Activated CD4-positive, alpha-beta T cell treated with anti-CD3 and anti-CD28 coated beads, Interleukin-2, amount 50 U/mL, for 48 hours (primary cell): ENCODE data around the gene AAGAB.

Source experiments
- DNase-seq, 2 experiments: peaks; one replicate each; pipeline ENCODE4 v3.0.0-alpha.2; 2020

Gene AAGAB

GRCh38 chr15:67207555-67208207, 46.8 kb downstream of the AAGAB start:
- DNase-seq, result no peak

- no peak for DNase-seq
Measured at GRCh38 chr15:67202991-67203390, 51.5 kb downstream of the AAGAB start.

DNA sequence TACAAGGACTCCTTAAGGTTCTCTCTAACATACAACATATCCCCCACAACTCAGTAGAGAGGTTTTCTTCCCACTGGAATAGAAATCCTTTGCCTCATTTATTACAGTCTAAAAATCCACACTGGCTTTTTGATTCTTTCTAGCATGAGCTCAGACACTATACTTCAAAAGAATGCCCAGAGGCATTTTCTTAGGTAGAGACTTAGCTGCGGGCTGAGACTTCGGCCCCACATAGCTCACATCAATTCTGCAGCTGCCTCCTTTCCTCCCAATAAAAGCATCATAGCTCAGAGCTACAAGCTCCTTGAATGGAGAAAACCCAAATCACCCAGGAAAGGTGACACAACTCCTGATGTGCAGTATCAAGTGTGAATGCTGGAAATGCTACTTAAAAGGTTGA, 52.4 kb downstream of the AAGAB start:
- DNase-seq, result no peak

DNA sequence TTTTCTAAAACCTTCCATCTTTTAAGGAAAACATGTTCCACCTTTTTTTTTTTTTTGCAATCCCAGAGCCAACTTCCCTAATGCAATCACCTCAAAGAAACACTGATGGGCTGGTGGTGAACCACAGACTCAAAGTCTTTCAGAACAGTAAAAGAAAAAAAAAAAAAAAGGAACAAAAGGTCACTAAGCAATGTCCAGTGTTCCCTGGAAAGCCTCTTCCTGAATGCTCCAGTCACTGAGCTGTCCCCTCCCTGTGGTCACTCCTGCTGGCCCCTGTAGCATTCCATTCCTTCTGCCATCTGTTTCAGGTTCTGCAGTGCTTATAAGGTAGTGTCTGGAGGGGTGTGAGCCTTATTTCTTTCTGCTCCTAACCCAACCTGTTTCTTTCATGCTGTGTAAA, 53.3 kb downstream of the AAGAB start:
- no peak for DNase-seq

- no peak for DNase-seq
Measured at GRCh38 chr15:67199881-67200763, 54.3 kb downstream of the AAGAB start.

DNA sequence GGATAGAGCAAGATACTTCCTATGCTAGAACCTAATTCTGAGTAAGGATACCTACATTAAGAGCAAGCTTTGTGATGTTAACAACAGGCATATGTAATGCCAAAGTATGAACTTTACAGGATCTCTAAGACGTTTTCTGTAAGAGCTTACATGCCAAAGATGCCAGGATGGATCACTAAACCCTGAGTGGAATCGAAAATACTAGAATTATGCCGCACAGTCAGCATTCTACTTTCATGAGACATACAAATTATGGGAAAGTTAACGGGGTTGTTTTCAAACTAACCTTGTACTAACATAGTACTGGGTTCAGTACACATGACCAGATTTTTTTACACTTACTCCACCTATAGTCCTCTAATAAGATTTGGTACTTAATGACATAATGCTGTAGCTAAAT, 55.1 kb downstream of the AAGAB start:
- DNase-seq, result no peak

DNA sequence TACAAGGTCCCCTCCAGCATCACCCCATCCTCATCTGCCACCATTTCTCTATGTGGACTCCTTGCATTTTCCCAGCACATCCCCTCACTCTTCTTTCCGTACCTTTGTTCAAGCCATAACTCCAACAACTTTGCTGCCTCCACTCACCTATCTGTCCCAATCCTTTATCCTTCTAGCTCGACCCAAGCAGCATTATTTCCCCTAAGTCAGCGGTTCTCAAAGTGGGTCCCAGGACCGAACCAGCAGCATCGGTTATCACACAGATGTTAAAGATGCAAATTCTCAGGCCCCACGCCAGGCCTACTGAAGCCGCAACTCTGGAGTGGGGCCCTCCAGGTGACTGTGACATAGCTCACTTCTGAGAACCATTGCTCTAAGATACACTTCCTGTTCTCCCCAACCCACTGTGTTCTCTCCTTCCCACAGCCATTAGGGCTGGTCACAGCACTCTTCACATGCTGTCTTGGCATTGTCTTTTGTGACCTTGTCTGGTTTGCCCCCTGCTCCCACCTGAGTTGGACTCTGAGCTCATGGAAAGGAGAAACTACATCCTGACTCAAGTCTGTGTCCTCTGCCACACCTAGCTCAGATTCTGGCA, 56.2 kb downstream of the AAGAB start:
- DNase-seq, result no peak

DNA sequence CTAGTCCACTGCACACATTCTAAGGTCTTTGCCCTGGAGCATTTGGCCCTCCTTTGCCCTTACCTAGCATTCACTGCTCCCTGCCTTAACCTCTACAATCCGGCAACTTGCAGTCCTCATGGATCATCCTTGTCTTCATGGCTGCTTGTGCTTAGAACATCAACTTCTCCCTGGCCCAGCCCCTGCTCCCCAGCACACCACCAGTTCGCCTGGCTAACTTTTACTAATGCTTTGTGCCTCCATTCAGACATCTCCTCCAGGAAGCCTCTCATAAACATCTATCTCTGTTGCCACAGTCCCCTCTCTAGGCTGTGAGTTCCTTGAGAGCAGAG, 57.1 kb downstream of the AAGAB start:
- no peak for DNase-seq

DNA sequence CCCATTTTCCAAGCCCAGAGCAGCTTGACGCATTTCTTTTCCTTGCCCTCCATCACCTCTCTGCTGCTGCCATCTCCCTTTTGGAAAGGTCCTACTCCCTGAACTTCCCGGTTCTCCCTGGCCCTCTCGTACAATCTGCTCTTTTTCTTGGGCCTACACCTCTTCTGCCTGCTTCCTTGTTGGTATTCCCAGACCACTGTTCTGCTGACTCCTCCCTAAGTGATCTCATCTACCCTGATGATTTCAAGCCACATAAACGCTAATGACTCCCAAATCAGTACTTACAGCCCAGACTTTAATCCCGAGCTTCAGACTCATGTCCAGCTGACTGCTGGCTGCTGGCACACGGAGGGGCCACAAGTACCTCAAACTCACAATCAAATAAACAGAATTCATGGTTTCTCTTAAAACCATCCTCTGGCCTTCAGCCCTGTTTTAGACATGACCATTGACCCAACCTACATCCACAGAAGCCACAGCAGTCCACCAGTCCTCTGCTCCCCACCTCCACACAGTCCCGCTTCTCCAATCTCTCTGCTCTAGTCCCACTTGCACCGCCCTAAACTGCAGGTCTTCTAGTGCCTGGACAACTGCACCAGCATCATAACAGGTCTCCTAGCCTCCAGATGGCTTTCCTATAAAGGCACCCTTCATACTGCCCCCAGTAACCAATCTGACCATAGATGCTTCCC, 57.6 kb downstream of the AAGAB start:
- DNase-seq, result no peak

DNA sequence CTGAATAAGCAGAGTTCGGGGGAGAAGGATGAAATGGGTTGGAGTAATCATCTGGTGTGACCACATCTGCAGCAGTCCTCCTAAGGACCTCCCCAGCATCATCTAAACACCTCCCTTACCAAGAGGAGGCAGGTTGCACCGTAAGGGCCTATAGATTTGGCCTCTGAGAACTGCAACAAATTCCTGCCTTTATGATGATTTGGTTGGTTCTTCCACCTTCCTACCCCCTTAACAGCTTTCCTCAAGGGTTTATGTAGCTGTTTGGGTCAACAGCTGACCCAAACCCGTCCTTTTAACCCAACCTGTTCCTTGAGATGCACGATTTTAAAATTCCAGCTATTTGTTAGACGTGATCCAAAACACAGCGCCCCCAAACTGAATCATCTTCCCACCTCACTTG, 58.2 kb downstream of the AAGAB start:
- DNase-seq, result no peak

DNA sequence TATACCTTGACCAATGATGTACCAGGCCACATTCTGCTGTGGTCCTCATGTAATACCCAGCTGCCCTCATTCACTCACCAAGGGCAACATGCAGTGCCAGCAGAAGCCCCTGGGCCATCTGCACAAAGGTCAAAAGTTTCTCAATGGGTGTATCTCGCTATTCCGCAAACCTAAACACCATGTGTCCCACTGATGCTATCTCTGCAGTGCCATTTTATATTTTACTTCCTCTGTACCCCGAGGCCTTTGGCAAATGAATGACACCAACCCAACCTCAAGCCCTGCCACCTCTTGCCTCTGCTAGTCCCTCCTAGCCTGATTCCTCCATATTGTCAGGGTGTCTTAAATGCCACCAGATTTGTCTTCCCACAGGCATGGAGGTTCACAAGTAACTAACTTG, 59.2 kb downstream of the AAGAB start:
- no peak for DNase-seq

DNA sequence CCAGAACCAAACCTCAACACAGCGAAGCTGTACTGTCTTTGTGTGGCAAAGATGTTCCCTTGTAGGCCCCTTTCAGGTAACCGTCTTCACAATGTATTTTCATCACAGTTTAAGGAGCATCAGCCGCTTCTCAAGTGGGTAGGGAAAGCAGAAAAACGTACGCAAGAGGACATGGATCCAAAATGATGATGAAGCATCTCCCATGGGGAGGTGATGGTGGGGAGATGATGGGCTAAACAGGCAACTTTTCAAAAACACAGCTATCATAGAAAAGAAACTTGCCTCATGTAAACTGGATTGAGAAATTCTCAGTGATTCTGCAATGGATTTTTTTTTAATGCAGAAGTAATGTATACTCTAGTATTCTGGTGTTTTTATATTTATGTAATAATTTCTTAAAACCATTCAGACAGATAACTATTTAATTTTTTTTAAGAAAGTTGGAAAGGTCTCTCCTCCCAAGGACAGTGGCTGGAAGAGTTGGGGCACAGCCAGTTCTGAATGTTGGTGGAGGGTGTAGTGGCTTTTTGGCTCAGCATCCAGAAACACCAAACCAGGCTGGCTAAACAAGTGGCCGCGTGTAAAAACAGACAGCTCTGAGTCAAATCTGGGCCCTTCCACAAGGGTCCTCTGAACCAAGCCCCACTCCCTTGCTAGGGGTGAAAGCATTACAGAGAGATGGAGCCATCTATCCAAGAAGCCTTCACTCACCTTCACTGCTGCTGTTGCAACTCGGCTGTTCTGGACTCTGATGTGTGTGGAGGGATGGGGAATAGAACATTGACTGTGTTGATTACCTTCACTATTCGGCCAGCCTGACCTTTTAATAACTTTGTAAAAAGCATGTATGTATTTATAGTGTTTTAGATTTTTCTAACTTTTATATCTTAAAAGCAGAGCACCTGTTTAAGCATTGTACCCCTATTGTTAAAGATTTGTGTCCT, 60.0 kb downstream of the AAGAB start:
- no peak for DNase-seq

DNA sequence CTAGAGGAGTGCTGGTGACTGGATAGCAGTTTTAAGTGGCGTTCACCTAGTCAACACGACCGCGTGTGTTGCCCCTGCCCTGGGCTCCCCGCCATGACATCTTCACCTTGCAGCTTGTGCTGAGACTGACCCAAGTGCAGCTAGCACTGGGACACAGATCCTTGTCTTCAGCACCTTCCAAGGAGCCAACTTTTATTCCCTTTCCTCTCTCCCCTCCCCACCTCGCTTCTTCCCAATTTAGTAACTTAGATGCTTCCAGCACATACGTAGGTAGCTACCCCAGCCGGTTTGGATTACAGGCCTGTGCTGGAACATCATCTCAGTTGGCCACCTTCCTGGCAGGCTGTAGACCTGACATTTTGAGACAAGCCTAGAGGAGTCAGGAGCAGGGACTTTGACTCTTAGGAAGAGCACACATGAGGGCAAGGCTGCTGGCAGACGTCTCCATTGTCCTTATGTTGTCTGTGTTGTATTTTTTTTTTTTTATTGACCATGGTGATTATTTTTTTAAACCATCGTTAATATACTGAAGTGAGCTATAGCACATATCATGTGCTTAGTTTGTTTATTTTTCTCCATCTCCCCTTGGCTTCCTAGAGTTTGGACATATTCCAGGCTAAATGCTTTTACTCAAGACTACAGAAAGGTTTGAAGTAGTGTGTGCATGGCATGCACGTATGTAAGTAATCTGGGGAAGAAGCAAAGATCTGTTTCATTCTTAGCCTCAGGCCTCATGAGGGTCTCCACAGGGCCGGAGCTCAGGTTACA, 61.1 kb downstream of the AAGAB start:
- no peak for DNase-seq

DNA sequence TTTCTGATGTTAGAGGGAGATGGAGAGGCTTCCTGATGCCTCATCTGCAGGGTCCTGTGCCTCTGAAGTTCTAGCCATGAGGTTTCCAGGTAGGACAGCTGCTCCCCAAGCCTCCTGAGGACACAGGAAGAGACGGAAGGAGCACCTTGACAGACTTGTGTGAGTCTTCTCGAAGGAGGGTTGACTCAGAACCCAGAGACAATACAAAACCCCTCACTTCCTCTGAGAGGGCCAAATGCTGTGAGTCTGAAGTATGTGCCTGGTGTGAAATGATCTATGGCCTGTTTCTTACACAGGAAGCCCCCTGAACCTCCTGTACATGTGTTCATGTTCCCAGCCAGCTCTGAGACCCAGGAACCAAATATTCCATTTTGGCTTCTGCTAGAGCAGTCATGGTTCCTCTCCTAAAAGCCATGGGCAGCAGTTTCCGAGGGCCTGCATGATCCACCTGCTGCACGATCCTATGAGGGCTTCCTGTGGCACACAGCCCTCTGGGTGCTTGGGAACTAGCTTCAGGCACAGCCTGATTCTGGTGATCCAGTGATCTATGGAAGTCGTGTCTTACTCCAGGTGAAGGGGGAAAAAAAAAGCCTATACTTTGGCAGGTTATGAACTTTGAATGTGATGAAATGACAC, 62.2 kb downstream of the AAGAB start:
- no peak for DNase-seq

DNA sequence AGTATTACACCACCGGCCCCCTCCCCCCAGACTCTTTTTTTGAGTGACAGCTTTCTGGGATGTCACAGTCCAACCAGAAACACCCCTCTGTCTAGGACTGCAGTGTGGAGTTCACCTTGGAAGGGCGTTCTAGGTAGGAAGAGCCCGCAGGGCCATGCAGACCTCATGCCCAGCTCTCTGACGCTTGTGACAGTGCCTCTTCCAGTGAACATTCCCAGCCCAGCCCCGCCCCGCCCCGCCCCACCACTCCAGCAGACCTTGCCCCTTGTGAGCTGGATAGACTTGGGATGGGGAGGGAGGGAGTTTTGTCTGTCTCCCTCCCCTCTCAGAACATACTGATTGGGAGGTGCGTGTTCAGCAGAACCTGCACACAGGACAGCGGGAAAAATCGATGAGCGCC, 63.6 kb downstream of the AAGAB start:
- no peak for DNase-seq

- DNase-seq, result no peak
Measured at GRCh38 chr15:67190326-67190725, 64.1 kb downstream of the AAGAB start.

DNA sequence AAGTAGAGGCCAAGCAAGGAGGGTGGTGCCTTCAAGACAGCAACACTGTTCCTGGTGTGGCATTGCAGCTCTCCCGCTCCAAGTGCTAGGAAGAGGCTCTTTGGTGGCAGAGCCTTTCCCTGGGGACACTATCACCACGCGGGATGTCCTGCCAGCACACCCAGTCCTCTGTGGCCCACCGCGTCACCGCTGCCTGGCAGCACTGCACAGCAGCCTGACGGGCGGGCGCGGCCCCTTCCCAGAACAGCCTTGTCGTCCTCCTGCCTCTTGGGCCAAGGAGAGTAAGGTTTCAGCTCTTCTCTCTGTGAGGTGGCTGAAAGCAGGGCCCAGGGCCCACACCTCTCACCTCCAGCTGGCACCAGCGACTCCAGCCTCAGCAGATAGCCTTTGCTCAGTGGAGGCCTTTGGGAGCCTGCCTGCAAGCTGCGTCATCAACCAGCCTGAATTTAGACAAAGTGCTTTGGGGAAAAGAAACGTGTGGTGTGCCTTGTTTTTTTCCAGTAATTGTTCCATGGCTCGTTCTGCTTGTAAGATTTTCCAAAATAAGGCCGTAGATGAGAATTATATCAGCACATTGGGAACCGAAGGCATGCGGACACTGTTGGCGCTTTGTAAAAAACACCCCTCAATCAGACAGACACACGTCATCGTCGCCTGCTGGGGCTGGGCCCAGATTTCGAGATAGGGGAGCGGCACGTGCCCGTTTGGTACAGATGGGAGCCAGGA, 65.0 kb downstream of the AAGAB start:
- no peak for DNase-seq

DNA sequence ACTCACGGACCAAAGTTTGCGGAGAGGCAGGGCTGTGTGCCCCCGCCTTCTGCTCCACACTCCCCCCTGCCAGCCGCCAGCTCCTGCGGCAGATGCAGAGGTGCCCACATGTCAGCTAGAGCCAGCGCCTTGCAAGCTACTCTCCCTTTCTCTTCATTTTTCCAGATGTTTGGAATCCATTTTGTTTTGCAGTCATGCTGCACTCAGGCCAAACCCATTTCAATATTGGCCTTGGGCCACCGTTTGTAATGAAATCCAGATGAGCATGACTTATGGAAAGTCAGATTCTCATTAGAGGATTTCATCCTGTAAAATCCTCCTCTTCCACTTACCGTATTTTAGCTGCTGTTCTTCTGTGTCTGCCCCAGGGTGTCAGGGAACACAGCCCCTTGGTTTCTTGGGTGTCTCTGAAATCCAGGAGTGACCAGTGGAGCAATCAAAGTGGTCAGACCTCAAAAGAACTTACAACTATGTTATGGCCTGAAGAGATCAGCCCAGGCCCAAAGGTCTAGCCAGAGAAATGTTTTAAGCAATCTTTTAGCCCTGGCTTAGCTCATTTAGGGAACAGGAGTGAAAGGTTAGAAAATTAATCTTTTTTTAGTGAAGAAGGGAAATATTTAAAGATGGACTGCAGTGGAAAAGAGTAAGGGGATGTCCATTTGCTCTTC, 65.8 kb downstream of the AAGAB start:
- DNase-seq, result no peak

- DNase-seq, result no peak
Measured at GRCh38 chr15:67187351-67187854, 67.1 kb downstream of the AAGAB start.

- no peak for DNase-seq
Measured at GRCh38 chr15:67186688-67187087, 67.8 kb downstream of the AAGAB start.
